ENCODE data around the gene VWA8.
A peak's percentile ranks its signal among the peaks of the same experiment; 100 is the strongest.

VWA8 gene

DNA sequence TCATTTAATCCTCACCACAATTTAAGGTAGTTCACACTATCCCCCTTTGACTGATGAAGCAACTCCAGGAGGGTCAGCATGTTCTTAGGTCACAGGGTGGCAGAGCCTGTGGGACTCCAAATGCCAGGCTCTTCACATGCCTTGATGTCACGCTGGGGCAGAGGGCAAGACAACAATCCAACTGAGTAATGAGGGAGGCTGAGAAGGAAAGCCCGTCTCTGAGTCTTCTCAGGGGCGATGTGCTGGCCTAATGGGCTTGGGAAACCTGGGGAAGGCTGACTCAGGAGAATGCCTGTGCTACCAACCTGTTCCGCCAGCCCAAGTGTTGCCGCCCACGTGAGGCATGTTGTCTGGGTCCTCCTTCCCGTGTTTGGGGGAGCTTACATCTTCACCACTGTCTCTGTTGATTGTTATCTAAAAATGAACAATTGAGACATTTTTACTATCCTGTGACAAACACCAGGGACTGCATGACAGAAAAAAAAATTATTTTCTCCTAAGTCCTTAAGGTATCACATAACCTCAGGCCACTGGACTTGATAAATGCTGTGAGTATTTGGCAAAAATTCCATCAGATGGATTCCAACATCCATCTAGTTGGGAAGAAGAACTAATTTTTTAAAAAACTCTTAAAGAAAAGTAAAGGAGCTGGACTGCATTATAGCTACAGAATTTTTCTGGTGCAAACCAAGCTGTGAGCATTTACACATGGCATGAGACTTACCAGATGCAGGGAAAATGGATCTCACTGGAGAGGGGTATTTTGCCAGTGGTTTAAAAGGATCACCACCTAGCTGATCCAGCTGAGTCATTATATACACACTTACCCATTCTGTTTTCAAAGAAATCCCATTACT, 346.0 kb downstream of the VWA8 start:
- no peak for TF ChIP-seq CTCF (IDR thresholded peaks at IDR 0.05; ENCODE audit: low read depth, low read length, missing control alignments)
- no peak for DNase-seq
- H3K27me3 ChIP-seq (replicated peaks), result no peaks in the 10 kb centered on the region
- no peak overlapping the region for H3K4me3 ChIP-seq (ENCODE audit: low read depth, low read length)
- no peaks in the 10 kb centered on the region for H3K36me3 ChIP-seq (replicated peaks)
- in situ Hi-C loops (cut with HindIII; ENCODE audit: low pct_ligation_motif_present, low sequenced_read_pairs), result no loop called here
- H3K27ac ChIP-seq, result peak overlapping the region; percentile 71

- in situ Hi-C loops (cut with HindIII; ENCODE audit: low pct_ligation_motif_present, low sequenced_read_pairs), result no loop called here
- H3K4me3 ChIP-seq (ENCODE audit: low read depth, low read length), result no peak overlapping the region
- peak; percentile 82 for DNase-seq
Observed at GRCh38 chr13:41613984-41614661, 346.8 kb downstream of the VWA8 start.

DNA sequence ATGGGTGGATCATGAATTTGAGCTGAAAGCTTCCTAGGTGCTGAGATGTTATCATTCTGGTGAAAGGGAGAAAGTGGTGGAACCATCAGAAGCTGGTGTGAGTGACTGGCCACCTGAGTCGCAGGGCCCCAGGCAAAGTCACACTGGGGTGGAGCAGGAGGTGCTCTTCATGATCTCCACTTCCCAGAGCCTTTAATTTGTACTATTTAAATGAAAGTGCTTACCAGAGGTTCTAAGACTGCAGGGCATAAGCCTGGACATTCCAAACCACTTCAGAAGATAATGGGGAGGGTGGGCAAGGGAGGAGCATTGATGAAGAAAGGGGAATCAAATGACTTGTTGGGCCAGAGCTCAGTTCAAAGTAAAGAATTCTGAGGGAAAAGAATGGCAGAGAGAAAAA, 347.4 kb downstream of the VWA8 start:
- peak overlapping the region; percentile 71 for H3K27ac ChIP-seq
- no peak overlapping the region for H3K4me3 ChIP-seq (ENCODE audit: low read depth, low read length)
- no peaks in the 10 kb centered on the region for H3K27me3 ChIP-seq (replicated peaks)
- H3K36me3 ChIP-seq (replicated peaks), result no peaks in the 10 kb centered on the region
- no peak for DNase-seq
- TF ChIP-seq CTCF (IDR thresholded peaks at IDR 0.05; ENCODE audit: low read depth, low read length, missing control alignments), result no peak
- in situ Hi-C loops (cut with HindIII; ENCODE audit: low pct_ligation_motif_present, low sequenced_read_pairs), result no loop called here

More at GRCh38 chr13:41613984-41614661, 346.8 kb downstream of the VWA8 start:
- Histone ChIP-seq H3K36me3 (replicated peaks) (no peaks in the 10 kb centered on the region), H3K27me3 (replicated peaks) (no peaks in the 10 kb centered on the region), H3K27ac (peak overlapping the region; percentile 71)
- no peak for TF ChIP-seq CTCF (IDR thresholded peaks at IDR 0.05; ENCODE audit: low read depth, low read length, missing control alignments)

DNA sequence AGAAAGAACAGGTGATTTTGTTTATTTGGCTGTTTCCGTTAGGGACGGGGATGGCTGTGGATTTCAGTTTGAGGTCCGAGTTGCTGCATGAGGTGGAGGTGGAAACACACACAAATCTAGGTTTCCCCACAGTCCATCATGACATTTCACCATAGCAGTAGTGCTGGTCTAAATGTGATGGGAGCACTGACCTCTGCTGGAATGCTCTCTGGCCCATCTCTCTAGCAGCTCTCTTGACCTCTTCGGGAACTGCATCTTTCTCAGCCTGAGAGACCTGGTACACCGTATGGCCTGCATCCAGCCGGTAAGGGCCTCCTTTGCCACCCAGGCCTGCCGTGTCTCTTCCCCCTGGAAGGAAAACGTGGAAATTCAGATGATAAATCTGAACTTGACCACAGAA, 349.5 kb downstream of the VWA8 start:
- Histone ChIP-seq H3K4me3 (ENCODE audit: low read depth, low read length) (no peak overlapping the region), H3K27ac (peak overlapping the region; percentile 69), H3K36me3 (replicated peaks) (no peaks in the 10 kb centered on the region), H3K27me3 (replicated peaks) (no peaks in the 10 kb centered on the region)
- no peak for DNase-seq
- in situ Hi-C loops (cut with HindIII; ENCODE audit: low pct_ligation_motif_present, low sequenced_read_pairs), result no loop called here
- no peak for TF ChIP-seq CTCF (IDR thresholded peaks at IDR 0.05; ENCODE audit: low read depth, low read length, missing control alignments)

DNA sequence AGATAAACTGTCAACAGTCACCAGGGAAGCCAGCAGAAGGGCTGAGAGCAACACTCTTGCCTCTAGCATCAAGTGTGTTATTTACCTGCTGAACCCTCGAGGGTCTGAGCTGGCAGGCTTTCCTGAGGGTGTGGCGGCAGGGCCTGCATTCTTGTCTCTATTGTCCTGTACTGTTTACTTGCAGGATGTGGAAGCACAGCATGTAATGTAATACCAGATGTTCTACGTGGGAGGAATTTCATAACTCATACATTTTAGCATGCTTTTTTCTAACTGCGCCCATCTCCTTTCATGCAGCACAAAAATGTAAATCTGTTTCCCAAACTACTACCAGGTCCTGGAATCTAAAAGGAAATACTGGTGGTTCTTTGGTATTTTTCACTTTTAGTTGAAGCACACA, 350.5 kb downstream of the VWA8 start:
- Histone ChIP-seq H3K36me3 (replicated peaks) (no peaks in the 10 kb centered on the region), H3K27ac (peak overlapping the region; percentile 69), H3K27me3 (replicated peaks) (no peaks in the 10 kb centered on the region), H3K4me3 (ENCODE audit: low read depth, low read length) (no peak overlapping the region)
- no peak for TF ChIP-seq CTCF (IDR thresholded peaks at IDR 0.05; ENCODE audit: low read depth, low read length, missing control alignments)
- in situ Hi-C loops (cut with HindIII; ENCODE audit: low pct_ligation_motif_present, low sequenced_read_pairs), result no loop called here
- peak; percentile 76 for DNase-seq
